K562 (cell line): Measurements from ENCODE around the gene STK4. TPM values are rescaled to one million over a fixed set of nuclear protein-coding genes. Genes with fewer than 3 reads are reported as not detected.
A peak's percentile ranks its signal among the peaks of the same experiment; 100 is the strongest.

Experiments used
- ATAC-seq: fragments of 200-7000 bp; cut with Tn5 transposase; 3 replicates; pipeline ENCODE4 v1.9.1; 2020; ENCODE audit warnings: moderate library complexity
- BruUV-seq: library from RNA; stranded (reverse); fragments of 400-500 nt; replicated peaks from 2 replicates; lab custom pipeline; 2021; lab: Mats Ljungman, UMichigan
- CTCF ChIA-PET: fragments of 300-600 bp; formaldehyde crosslinking; extraction: SDS; loops from one replicate; lab custom pipeline; 2021; ENCODE audit warnings: low intra/inter-chr PET ratio; lab: Yijun Ruan, JAX
- POLR2A ChIA-PET: fragments of 300-600, 350-650 bp; sonication (Branson Sonifier 250); formaldehyde crosslinking; extraction: SDS; loops from one replicate; lab custom pipeline; 2021; ENCODE audit warnings: antibody characterized with exemption, inconsistent platforms; lab: Yijun Ruan, JAX
- DNase-seq, 4 experiments: peaks; one replicate each; pipeline versions ENCODE4 v3.0.0 to v3.0.0-alpha.2; 2011 to 2018; ENCODE audit warnings: low spot score in 3 of 4, mixed read lengths in 3 of 4; ENCODE audit errors: extremely low read depth in 1 of 4
- FAIRE-seq: peaks from 2 replicates; lab custom pipeline; 2011; peaks lifted over from hg19 to GRCh38; lab: Jason Lieb, UNC
- H2AFZ ChIP-seq: 2 replicates; pipeline ENCODE4 v1.6.0; 2011; ENCODE audit warnings: low read depth, low read length, control low read depth, inconsistent platforms
- H3K27ac ChIP-seq: fragments of 200-600 bp; 3 replicates; pipeline ENCODE4 v1.8.0; 2011; ENCODE audit warnings: low read depth, mild to moderate bottlenecking, control low read depth, inconsistent platforms, low read length, moderate library complexity, mixed read lengths; ENCODE audit errors: extremely low read depth
- H3K27me3 ChIP-seq, 2 experiments: fragments of 300-600 bp in 1 of 2; 2 replicates in 1 of 2; 3 replicates in 1 of 2; pipeline versions ENCODE4 v1.6.0 to v1.8.0; 2011; ENCODE audit warnings: inconsistent platforms in 2 of 2, low read length in 2 of 2, mild to moderate bottlenecking in 1 of 2, mixed read lengths in 1 of 2, moderate library complexity in 1 of 2; ENCODE audit not compliant: control insufficient read depth in 2 of 2, insufficient read depth in 2 of 2
- H3K36me3 ChIP-seq: fragments of 300-600 bp; 3 replicates; pipeline ENCODE4 v1.8.0; 2011; ENCODE audit warnings: mild to moderate bottlenecking, low read length, inconsistent platforms; ENCODE audit not compliant: control insufficient read depth, insufficient read depth
- H3K4me1 ChIP-seq, 2 experiments: fragments of 200-600 bp in 1 of 2; replicated peaks in 1 of 2; 2 replicates in 1 of 2; 3 replicates in 1 of 2; pipeline versions ENCODE4 v1.5.1 to v1.8.0; 2011; ENCODE audit warnings: inconsistent platforms in 2 of 2, low read length in 2 of 2, mild to moderate bottlenecking in 1 of 2, mixed read lengths in 1 of 2, moderate library complexity in 1 of 2; ENCODE audit not compliant: control insufficient read depth in 2 of 2, insufficient read depth in 2 of 2
- H3K4me2 ChIP-seq: 2 replicates; pipeline ENCODE4 v1.6.1; 2011; ENCODE audit warnings: low read length, control low read depth, inconsistent platforms, mixed read lengths; ENCODE audit not compliant: insufficient read depth
- H3K4me3 ChIP-seq: fragments of 200-600 bp; sonication (generic), shearing (Covaris generic); 2 replicates; pipeline ENCODE4 v1.5.1; 2016; ENCODE audit warnings: control low read depth, inconsistent platforms
- H3K79me2 ChIP-seq: fragments of 200-600 bp; 3 replicates; pipeline ENCODE4 v1.8.0; 2011; ENCODE audit warnings: low read length, inconsistent platforms; ENCODE audit not compliant: control insufficient read depth, insufficient read depth
- H3K9ac ChIP-seq, 2 experiments: 2 replicates each; pipeline versions ENCODE4 v1.6.0 to v1.6.1; 2011; ENCODE audit warnings: low read depth in 2 of 2, low read length in 2 of 2, control low read depth in 1 of 2, inconsistent platforms in 1 of 2, mild to moderate bottlenecking in 1 of 2, mixed read lengths in 1 of 2; ENCODE audit not compliant: insufficient read depth in 1 of 2
- H3K9me1 ChIP-seq: one replicate; pipeline ENCODE4 v1.6.0; 2011; ENCODE audit warnings: inconsistent platforms, mild to moderate bottlenecking, low read length, moderate library complexity; ENCODE audit not compliant: control insufficient read depth, insufficient read depth
- H3K9me3 ChIP-seq: replicated peaks from 2 replicates; pipeline ENCODE4 v1.5.1; 2011; ENCODE audit warnings: low read depth, low read length, inconsistent platforms; ENCODE audit not compliant: control insufficient read depth, insufficient read depth
- H4K20me1 ChIP-seq: replicated peaks from 2 replicates; pipeline ENCODE4 v1.6.1; 2011; ENCODE audit warnings: low read length, inconsistent platforms, mixed read lengths; ENCODE audit not compliant: control insufficient read depth, insufficient read depth
- CC2D1A ChIP-seq: fragments of 450-650 bp; IDR thresholded peaks from 2 replicates; pipeline ENCODE4 v1.6.1; 2017; ENCODE audit warnings: mild to moderate bottlenecking
- DNMT1 ChIP-seq: fragments of 450-650 bp; IDR thresholded peaks from 2 replicates; pipeline ENCODE4 v1.6.1; 2016; ENCODE audit warnings: antibody characterized with exemption, mild to moderate bottlenecking
- ETS1 ChIP-seq: conservative IDR thresholded peaks from 2 replicates; pipeline ENCODE4 v1.6.1; 2011; ENCODE audit warnings: low read depth, mild to moderate bottlenecking, low read length; ENCODE audit not compliant: control insufficient read depth
- FOS ChIP-seq: IDR thresholded peaks from 3 replicates; pipeline ENCODE4 v1.6.1; 2011; ENCODE audit not compliant: insufficient read length; ENCODE audit errors: extremely low read depth
- FOXM1 ChIP-seq, 2 experiments: fragments of 450-650 bp in 1 of 2; sonication (generic) in 1 of 2; formaldehyde crosslinking in 1 of 2; IDR thresholded peaks; 2 replicates each; pipeline versions ENCODE4 v1.6.1 to v1.9.0; 2017 to 2022; ENCODE audit warnings: low read depth in 2 of 2, mild to moderate bottlenecking in 2 of 2, missing genetic modification reagents in 1 of 2, moderate library complexity in 1 of 2
- FOXO4 ChIP-seq: fragments of 450-650 bp; formaldehyde crosslinking; IDR thresholded peaks from 2 replicates; pipeline ENCODE4 v1.4.0; 2020; ENCODE audit warnings: mild to moderate bottlenecking, moderate library complexity
- MCM7 ChIP-seq, 2 experiments: fragments of 450-650 bp; IDR thresholded peaks; 2 replicates each; pipeline ENCODE4 v1.6.1; 2016 to 2018
- NRF1 ChIP-seq, 2 experiments: fragments of 450-650 bp; IDR thresholded peaks in 1 of 2; conservative IDR thresholded peaks in 1 of 2; 2 replicates each; pipeline ENCODE4 v1.6.1; 2014; ENCODE audit warnings: mild to moderate bottlenecking in 2 of 2
- TCF15 ChIP-seq: fragments of 250-450 bp; sonication (Bioruptor Pico); IDR thresholded peaks from 2 replicates; pipeline ENCODE4 v1.8.0; 2022; ENCODE audit warnings: moderate library complexity, mild to moderate bottlenecking, inconsistent platforms
- TCFL5 ChIP-seq: fragments of 250-450 bp; sonication (Bioruptor Pico); conservative IDR thresholded peaks from 2 replicates; pipeline ENCODE4 v1.6.1; 2021; ENCODE audit warnings: mild to moderate bottlenecking, moderate library complexity, matching md5 sums
- ZEB2 ChIP-seq: fragments of 450-650 bp; IDR thresholded peaks from 2 replicates; pipeline ENCODE4 v1.6.1; 2016
- ZNF121 ChIP-seq: sonication (generic); formaldehyde crosslinking; conservative IDR thresholded peaks from 2 replicates; pipeline ENCODE4 v1.8.0; 2022; ENCODE audit warnings: missing genetic modification reagents
- ZNF232 ChIP-seq: sonication (generic); formaldehyde crosslinking; IDR thresholded peaks from 2 replicates; pipeline ENCODE4 v1.8.0; 2022; ENCODE audit warnings: mild to moderate bottlenecking, missing genetic modification reagents
- ZNF280A ChIP-seq: fragments of 450-650 bp; IDR thresholded peaks from 2 replicates; pipeline ENCODE4 v1.6.1; 2018; ENCODE audit warnings: mild to moderate bottlenecking, low read depth; ENCODE audit not compliant: partially characterized antibody
- ZNF3 ChIP-seq: fragments of 250-450 bp; sonication (Bioruptor Pico); IDR thresholded peaks from 2 replicates; pipeline ENCODE4 v1.5.0; 2021; ENCODE audit warnings: mild to moderate bottlenecking, moderate library complexity
- ZNF785 ChIP-seq: fragments of 250-450 bp; sonication (Bioruptor Pico); IDR thresholded peaks from 2 replicates; pipeline ENCODE4 v1.4.0; 2020; ENCODE audit warnings: mild to moderate bottlenecking
- WGBS: fragments of 100-300 bp; shearing (Covaris generic); methylation state at CpG from one replicate; pipeline ENCODE4 v1.1.6; 2016; ENCODE audit warnings: low coverage, mixed read lengths; ENCODE audit not compliant: insufficient coverage; ENCODE audit errors: missing lambda C conversion rate; 5-methylcytosine and 5-hydroxymethylcytosine counted together
- in situ Hi-C: fragments of 300-500 bp; cut with MboI; formaldehyde crosslinking; loops from 4 replicates; pipeline ENCODE4 v1.15.0; 2018; ENCODE audit warnings: inconsistent platforms, mixed read lengths
- intact Hi-C: fragments of 100-400 bp; cut with micrococcal nuclease; formaldehyde crosslinking; loops from 2 replicates; pipeline ENCODE4 v1.14.2; 2022
- polyA plus RNA-seq, 8 experiments: library from polyadenylated mRNA; depleted of rRNA in 4 of 8; stranded (reverse) in 5 of 8; unstranded in 3 of 8; fragments of >200 nt; fragmentation: Nextera tagmentation in 2 of 8; fragmentation: Illumina TruSeq in 1 of 8; extraction: Ambion mirVana in 2 of 8; extraction: Trizol in 1 of 8; gene quantifications; 2 replicates each; pipeline versions ENCODE4 v1.2.1 to v1.2.3, GENCODE V29; 2011 to 2014; ENCODE audit warnings: inconsistent platforms in 1 of 8, missing spikeins in 1 of 8
- total RNA-seq, 7 experiments: library from RNA; depleted of rRNA in 6 of 7; stranded (reverse); fragments of >200 nt in 6 of 7; fragmentation: Illumina TruSeq in 2 of 7; extraction: Trizol in 2 of 7; gene quantifications; 2 replicates each; pipeline versions ENCODE4 v1.2.1 to v1.2.3, GENCODE V29; 2011 to 2021; ENCODE audit warnings: low replicate concordance in 1 of 7

The STK4 gene
- total and polyA plus RNA-seq, 9 of the 15 experiments (the other 6 are each of a cell fraction or from before 2014, with no cell fraction given): 11.9 to 30.6 (median 22.2) TPM

GRCh38 chr20:45044084-45044573 lies 77.8 kb downstream of the STK4 start:
- peak; percentile 89 for ATAC-seq
- POLR2A ChIA-PET: interaction anchor here (0.6 to 1.5 kb wide), 9 partner anchors 8 to 247 kb away, joined by 3 to 5 read pairs (median 3); no protein-coding TSS in a partner anchor
- FAIRE-seq: peak; percentile 80
- Histone ChIP-seq H3K9ac (no peak overlapping the region), H3K36me3 (peaks cover 7% of the 10 kb centered on the region; the same call in 2 of the 3 replicates), H3K9me3 (no peaks in the 10 kb centered on the region), H3K4me2 (no peak overlapping the region), H3K4me3 (no peak overlapping the region), H3K27ac (no peak overlapping the region), H3K27me3 (no peaks in the 10 kb centered on the region), H2AFZ (no peak overlapping the region), H4K20me1 (no peaks in the 10 kb centered on the region), H3K4me1 (no peaks in the 10 kb centered on the region), H3K9me1 (no peaks in the 10 kb centered on the region), H3K79me2 (no peaks in the 10 kb centered on the region; the same call in 2 of the 3 replicates)
- WGBS: 21% methylated on average over 5 of the region's 5 CpGs
- intact Hi-C loops (loop anchor here (1.0 to 5.0 kb wide), 2 partner anchors 51 to 68 kb away; no protein-coding TSS in a partner anchor), in situ Hi-C loops (no loop called here)
- peak; percentile 34 to 73 (median 52) for DNase-seq
- no TSS peak for BruUV-seq
- CTCF ChIA-PET: interaction anchor here (0.7 to 3.3 kb wide), 6 partner anchors 9 to 267 kb away, joined by 3 to 34 read pairs (median 4); no protein-coding TSS in a partner anchor
- no peak for TF ChIP-seq ZNF785
- no peak for TF ChIP-seq DNMT1
- no peak for TF ChIP-seq FOXO4 (CRISPR knock-in tag)
- TF ChIP-seq ETS1: no peak
- TF ChIP-seq ZNF280A: no peak
- no peak for TF ChIP-seq NRF1 (conservative IDR thresholded peaks at IDR 0.05 in 1 of 2, IDR thresholded peaks at IDR 0.05 in 1 of 2)
- no peak for TF ChIP-seq TCF15 (CRISPR knock-in tag)
- TF ChIP-seq ZEB2: no peak
- no peak for TF ChIP-seq TCFL5
- TF ChIP-seq ZNF232: no peak
- no peak for TF ChIP-seq MCM7 (IDR thresholded peaks at IDR 0.05)
- TF ChIP-seq CC2D1A: peak; percentile 28; the same call in 1 of the 2 replicates
- TF ChIP-seq FOXM1 (IDR thresholded peaks at IDR 0.05; ENCODE audit: low read depth): peak; percentile 55; the same call in 1 of the 2 replicates
- TF ChIP-seq FOXM1 (CRISPR knock-in tag; IDR thresholded peaks at IDR 0.05; ENCODE audit: low read depth): no peak
- no peak for TF ChIP-seq FOS
- TF ChIP-seq ZNF121 (CRISPR knock-in tag): peak; percentile 91
- no peak for TF ChIP-seq ZNF3 (CRISPR knock-in tag)
